HCT116 (cell line): ENCODE results near the gene OR10AG1.

Experiments
- CEBPB ChIP-seq: IDR thresholded peaks from 2 replicates; pipeline ENCODE4 v1.6.1; 2012; ENCODE audit warnings: low read depth
- ELF1 ChIP-seq: IDR thresholded peaks from 2 replicates; pipeline ENCODE4 v1.6.1; 2012; ENCODE audit warnings: low read depth, borderline replicate concordance
- EZH2 ChIP-seq: fragments of 200-600 bp; sonication (generic); IDR thresholded peaks from 2 replicates; pipeline ENCODE4 v1.6.1; 2017; ENCODE audit warnings: antibody characterized with exemption, mixed run types
- EZH2phosphoT487 ChIP-seq: fragments of 200-600 bp; IDR thresholded peaks from 2 replicates; pipeline ENCODE4 v1.6.1; 2018; ENCODE audit warnings: antibody characterized with exemption, borderline replicate concordance
- JUND ChIP-seq: IDR thresholded peaks from 2 replicates; pipeline ENCODE4 v1.6.1; 2012
- POLR2A ChIP-seq: IDR thresholded peaks from 2 replicates; pipeline ENCODE4 v1.7.0; 2011; ENCODE audit warnings: borderline replicate concordance; ENCODE audit not compliant: insufficient read depth, insufficient read length; ENCODE audit errors: extremely low read depth
- POLR2AphosphoS5 ChIP-seq: IDR thresholded peaks from 2 replicates; pipeline ENCODE4 v1.6.1; 2011; ENCODE audit warnings: mild to moderate bottlenecking, low read depth, low read length, moderate library complexity
- RAD21 ChIP-seq: IDR thresholded peaks from 2 replicates; pipeline ENCODE4 v1.6.1; 2012; ENCODE audit warnings: low read depth, mild to moderate bottlenecking
- TCF7L2 ChIP-seq: IDR thresholded peaks from 2 replicates; pipeline ENCODE4 v1.7.0; 2011; ENCODE audit warnings: borderline replicate concordance, inconsistent platforms; ENCODE audit not compliant: insufficient read depth, insufficient read length; ENCODE audit errors: extremely low read depth
- YY1 ChIP-seq: IDR thresholded peaks from 2 replicates; pipeline ENCODE4 v1.6.1; 2011; ENCODE audit warnings: low read length, low read depth, moderate library complexity, mild to moderate bottlenecking; ENCODE audit not compliant: insufficient replicate concordance; ENCODE audit errors: extremely low read depth
- ZFX ChIP-seq: fragments of 450-650 bp; IDR thresholded peaks from 2 replicates; pipeline ENCODE4 v1.6.1; 2017
- TF ChIP-seq, protein P1 (sequence below), 3 experiments: fragments of 200-600 bp in 1 of 3; sonication (generic) in 1 of 3; IDR thresholded peaks in 2 of 3; conservative IDR thresholded peaks in 1 of 3; 2 replicates each; pipeline ENCODE4 v1.5.1; 2012 to 2017; ENCODE audit warnings: low read depth in 2 of 3, low read length in 2 of 3, antibody characterized with exemption in 1 of 3, borderline replicate concordance in 1 of 3, control low read depth in 1 of 3, mild to moderate bottlenecking in 1 of 3, mixed read lengths in 1 of 3, mixed run types in 1 of 3, moderate library complexity in 1 of 3; ENCODE audit not compliant: insufficient read depth in 1 of 3

DNA sequence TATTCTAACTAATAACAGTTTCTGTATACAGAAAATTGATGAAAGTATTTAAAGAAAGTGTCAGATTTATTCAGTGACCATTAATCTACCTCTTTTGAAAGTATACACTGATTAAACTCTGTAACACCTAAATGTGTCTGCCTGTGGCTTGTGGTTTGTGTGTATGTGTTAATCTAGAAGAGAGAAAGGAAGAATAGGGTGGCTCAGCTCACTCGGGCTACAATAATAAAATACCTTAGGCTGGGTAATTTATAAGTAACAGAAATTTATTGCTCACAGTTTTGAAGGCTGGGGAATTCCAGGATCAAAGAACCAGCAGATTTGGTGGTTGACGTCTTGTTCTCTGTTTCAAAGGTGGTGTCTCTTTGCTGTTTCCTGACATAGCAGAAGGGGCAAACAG, 44.1 kb upstream of the OR10AG1 start:
- TF ChIP-seq, protein P1, sequence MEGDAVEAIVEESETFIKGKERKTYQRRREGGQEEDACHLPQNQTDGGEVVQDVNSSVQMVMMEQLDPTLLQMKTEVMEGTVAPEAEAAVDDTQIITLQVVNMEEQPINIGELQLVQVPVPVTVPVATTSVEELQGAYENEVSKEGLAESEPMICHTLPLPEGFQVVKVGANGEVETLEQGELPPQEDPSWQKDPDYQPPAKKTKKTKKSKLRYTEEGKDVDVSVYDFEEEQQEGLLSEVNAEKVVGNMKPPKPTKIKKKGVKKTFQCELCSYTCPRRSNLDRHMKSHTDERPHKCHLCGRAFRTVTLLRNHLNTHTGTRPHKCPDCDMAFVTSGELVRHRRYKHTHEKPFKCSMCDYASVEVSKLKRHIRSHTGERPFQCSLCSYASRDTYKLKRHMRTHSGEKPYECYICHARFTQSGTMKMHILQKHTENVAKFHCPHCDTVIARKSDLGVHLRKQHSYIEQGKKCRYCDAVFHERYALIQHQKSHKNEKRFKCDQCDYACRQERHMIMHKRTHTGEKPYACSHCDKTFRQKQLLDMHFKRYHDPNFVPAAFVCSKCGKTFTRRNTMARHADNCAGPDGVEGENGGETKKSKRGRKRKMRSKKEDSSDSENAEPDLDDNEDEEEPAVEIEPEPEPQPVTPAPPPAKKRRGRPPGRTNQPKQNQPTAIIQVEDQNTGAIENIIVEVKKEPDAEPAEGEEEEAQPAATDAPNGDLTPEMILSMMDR (IDR thresholded peaks at IDR 0.05 in 2 of 3, conservative IDR thresholded peaks at IDR 0.05 in 1 of 3; ENCODE audit: borderline replicate concordance in 1 of 3, insufficient read depth in 1 of 3, low read depth in 2 of 3, low read length in 2 of 3), result no peak
- TF ChIP-seq POLR2AphosphoS5, result no peak
- no peak for TF ChIP-seq POLR2A
- TF ChIP-seq JUND, result no peak
- TF ChIP-seq EZH2, result no peak
- no peak for TF ChIP-seq ZFX
- TF ChIP-seq RAD21, result no peak
- no peak for TF ChIP-seq TCF7L2
- no peak for TF ChIP-seq EZH2phosphoT487
- no peak for TF ChIP-seq ELF1
- no peak for TF ChIP-seq CEBPB
- TF ChIP-seq YY1, result no peak
